HCT116 (cell line): ENCODE results near the gene NTN4. TPM values are rescaled to one million over a fixed set of nuclear protein-coding genes. Genes with fewer than 3 reads are reported as not detected.
A peak's percentile ranks its signal among the peaks of the same experiment; 100 is the strongest.
"Not testable (repeated sequence)": the region's sequence is repeated elsewhere in the genome, so short reads cannot be mapped to it uniquely, and the experiment has no call there.

ENCODE experiments used
- ATAC-seq: fragments of 200-7000 bp; cut with Tn5 transposase; 2 replicates; pipeline ENCODE4 v1.9.1; 2020; ENCODE audit warnings: mild to moderate bottlenecking, moderate library complexity
- BruUV-seq: library from RNA; stranded (reverse); fragments of 400-500 nt; replicated peaks from 2 replicates; lab custom pipeline; 2021; lab: Mats Ljungman, UMichigan
- CTCF ChIA-PET: fragments of 300-600 bp; sonication (Branson Sonifier 250); formaldehyde crosslinking; loops from one replicate; lab custom pipeline; 2021; ENCODE audit warnings: antibody characterized with exemption; lab: Charles Lee
- POLR2A ChIA-PET: fragments of 300-600, 350-600 bp; sonication (Branson Sonifier 250); formaldehyde crosslinking; loops from one replicate; lab custom pipeline; 2021; ENCODE audit warnings: antibody characterized with exemption; lab: Charles Lee
- RAD21 ChIA-PET, 2 experiments: fragments of 300-600 bp; sonication (Branson Sonifier 250); formaldehyde crosslinking; loops; one replicate each; lab custom pipeline; 2023; ENCODE audit warnings: low total read pairs in 2 of 2; ENCODE audit not compliant: uncharacterized antibody in 2 of 2, unreplicated experiment in 2 of 2, low non-redundant PET in 1 of 2; lab: Charles Lee
- DNase-seq: peaks from one replicate; pipeline ENCODE4 v3.0.0-alpha.2; 2010; ENCODE audit warnings: low read depth, low spot score
- H2AFZ ChIP-seq: fragments of 200-600 bp; shearing (Covaris generic), sonication (generic); 2 replicates; pipeline ENCODE4 v1.6.1; 2017; ENCODE audit warnings: low read depth, mixed run types, mixed read lengths, antibody characterized with exemption, low read length; ENCODE audit not compliant: poor library complexity, severe bottlenecking
- H3K27ac ChIP-seq: 2 replicates; pipeline ENCODE4 v1.5.1; 2012; ENCODE audit warnings: low read depth, low read length
- H3K27me3 ChIP-seq: fragments of 200-600 bp; sonication (generic); 2 replicates; pipeline ENCODE4 v1.6.1; 2016; ENCODE audit warnings: mixed run types, low read length, mixed read lengths; ENCODE audit not compliant: insufficient read depth
- H3K36me3 ChIP-seq, 2 experiments: fragments of 200-500 bp in 1 of 2; fragments of 200-600 bp in 1 of 2; sonication (Bioruptor generic) in 1 of 2; sonication (generic) in 1 of 2; 2 replicates each; pipeline versions ENCODE4 v1.5.1 to v1.6.1; 2014 to 2016; ENCODE audit warnings: low read length in 2 of 2, inconsistent platforms in 1 of 2, mixed read lengths in 1 of 2, mixed run types in 1 of 2; ENCODE audit not compliant: insufficient read depth in 2 of 2, control insufficient read depth in 1 of 2
- H3K4me1 ChIP-seq, 2 experiments: fragments of 200-600 bp in 1 of 2; sonication (generic) in 1 of 2; 2 replicates each; pipeline versions ENCODE4 v1.5.1 to v1.6.1; 2012 to 2017; ENCODE audit warnings: low read length in 2 of 2, inconsistent platforms in 1 of 2, mild to moderate bottlenecking in 1 of 2, mixed read lengths in 1 of 2, mixed run types in 1 of 2, moderate library complexity in 1 of 2; ENCODE audit not compliant: insufficient read depth in 2 of 2, control insufficient read depth in 1 of 2
- H3K4me2 ChIP-seq: fragments of 200-600 bp; sonication (generic); 2 replicates; pipeline ENCODE4 v1.6.1; 2017; ENCODE audit warnings: mixed run types, low read length, mixed read lengths
- H3K4me3 ChIP-seq, 2 experiments: fragments of 200-600 bp in 1 of 2; sonication (generic) in 1 of 2; replicated peaks in 1 of 2; 2 replicates each; pipeline ENCODE4 v1.5.1; 2011 to 2016; ENCODE audit warnings: low read length in 2 of 2, control low read depth in 1 of 2, low read depth in 1 of 2, mild to moderate bottlenecking in 1 of 2, mixed read lengths in 1 of 2, mixed run types in 1 of 2
- H3K79me2 ChIP-seq: fragments of 200-600 bp; sonication (generic); 2 replicates; pipeline ENCODE4 v1.6.1; 2017; ENCODE audit warnings: mild to moderate bottlenecking, mixed run types, low read length, moderate library complexity, mixed read lengths; ENCODE audit not compliant: insufficient read depth
- H3K9ac ChIP-seq: fragments of 200-600 bp; sonication (generic); 2 replicates; pipeline ENCODE4 v1.6.1; 2016; ENCODE audit warnings: low read length, mixed read lengths
- H3K9me2 ChIP-seq: fragments of 200-600 bp; sonication (generic), shearing (Covaris generic); 2 replicates; pipeline ENCODE4 v1.6.1; 2017; ENCODE audit warnings: mixed run types, mild to moderate bottlenecking, moderate library complexity; ENCODE audit not compliant: insufficient read depth
- H3K9me3 ChIP-seq, 2 experiments: fragments of 200-500 bp in 1 of 2; fragments of 200-600 bp in 1 of 2; sonication (Bioruptor generic) in 1 of 2; sonication (generic) in 1 of 2; 2 replicates each; pipeline ENCODE4 v1.6.1; 2014 to 2017; ENCODE audit warnings: low read length in 2 of 2, mixed read lengths in 2 of 2, inconsistent platforms in 1 of 2, low read depth in 1 of 2, mild to moderate bottlenecking in 1 of 2, mixed run types in 1 of 2, moderate library complexity in 1 of 2; ENCODE audit not compliant: control insufficient read depth in 1 of 2, insufficient read depth in 1 of 2
- H4K20me1 ChIP-seq: fragments of 200-600 bp; sonication (generic), shearing (Covaris generic); 2 replicates; pipeline ENCODE4 v1.6.1; 2017; ENCODE audit warnings: mixed run types, mild to moderate bottlenecking, moderate library complexity; ENCODE audit not compliant: insufficient read depth
- ATF3 ChIP-seq: IDR thresholded peaks from 2 replicates; pipeline ENCODE4 v1.6.1; 2012
- CEBPB ChIP-seq: IDR thresholded peaks from 2 replicates; pipeline ENCODE4 v1.6.1; 2012; ENCODE audit warnings: low read depth
- FOSL1 ChIP-seq: IDR thresholded peaks from 2 replicates; pipeline ENCODE4 v1.6.1; 2012; ENCODE audit warnings: low read depth
- JUND ChIP-seq: IDR thresholded peaks from 2 replicates; pipeline ENCODE4 v1.6.1; 2012
- POLR2A ChIP-seq: IDR thresholded peaks from 2 replicates; pipeline ENCODE4 v1.7.0; 2011; ENCODE audit warnings: borderline replicate concordance; ENCODE audit not compliant: insufficient read depth, insufficient read length; ENCODE audit errors: extremely low read depth
- SP1 ChIP-seq: IDR thresholded peaks from 2 replicates; pipeline ENCODE4 v1.6.1; 2012; ENCODE audit warnings: low read depth
- ZFX ChIP-seq: fragments of 450-650 bp; IDR thresholded peaks from 2 replicates; pipeline ENCODE4 v1.6.1; 2017
- ZNF274 ChIP-seq: fragments of 200-500 bp; sonication (Bioruptor generic); IDR thresholded peaks from 2 replicates; pipeline ENCODE4 v1.6.1; 2014; ENCODE audit warnings: mild to moderate bottlenecking, low read depth, low read length, inconsistent platforms
- intact Hi-C: fragments of 100-400 bp; cut with micrococcal nuclease; formaldehyde crosslinking; loops from 2 replicates; pipeline ENCODE4 v1.10.0; 2022
- total RNA-seq: library from RNA; stranded (reverse); gene quantifications from one replicate; pipeline ENCODE4 v1.2.1, GENCODE V29; 2021; ENCODE audit not compliant: unreplicated experiment
- TF ChIP-seq, protein P1 (sequence below): IDR thresholded peaks from 2 replicates; pipeline ENCODE4 v1.6.1; 2012; ENCODE audit warnings: low read depth

The NTN4 gene
- total RNA-seq, 1 experiment from 2014 or later = 4.3 TPM

GRCh38 chr12:95658386-95658785 lies 132.2 kb downstream of the NTN4 start (continued):
- TF ChIP-seq, protein P1, sequence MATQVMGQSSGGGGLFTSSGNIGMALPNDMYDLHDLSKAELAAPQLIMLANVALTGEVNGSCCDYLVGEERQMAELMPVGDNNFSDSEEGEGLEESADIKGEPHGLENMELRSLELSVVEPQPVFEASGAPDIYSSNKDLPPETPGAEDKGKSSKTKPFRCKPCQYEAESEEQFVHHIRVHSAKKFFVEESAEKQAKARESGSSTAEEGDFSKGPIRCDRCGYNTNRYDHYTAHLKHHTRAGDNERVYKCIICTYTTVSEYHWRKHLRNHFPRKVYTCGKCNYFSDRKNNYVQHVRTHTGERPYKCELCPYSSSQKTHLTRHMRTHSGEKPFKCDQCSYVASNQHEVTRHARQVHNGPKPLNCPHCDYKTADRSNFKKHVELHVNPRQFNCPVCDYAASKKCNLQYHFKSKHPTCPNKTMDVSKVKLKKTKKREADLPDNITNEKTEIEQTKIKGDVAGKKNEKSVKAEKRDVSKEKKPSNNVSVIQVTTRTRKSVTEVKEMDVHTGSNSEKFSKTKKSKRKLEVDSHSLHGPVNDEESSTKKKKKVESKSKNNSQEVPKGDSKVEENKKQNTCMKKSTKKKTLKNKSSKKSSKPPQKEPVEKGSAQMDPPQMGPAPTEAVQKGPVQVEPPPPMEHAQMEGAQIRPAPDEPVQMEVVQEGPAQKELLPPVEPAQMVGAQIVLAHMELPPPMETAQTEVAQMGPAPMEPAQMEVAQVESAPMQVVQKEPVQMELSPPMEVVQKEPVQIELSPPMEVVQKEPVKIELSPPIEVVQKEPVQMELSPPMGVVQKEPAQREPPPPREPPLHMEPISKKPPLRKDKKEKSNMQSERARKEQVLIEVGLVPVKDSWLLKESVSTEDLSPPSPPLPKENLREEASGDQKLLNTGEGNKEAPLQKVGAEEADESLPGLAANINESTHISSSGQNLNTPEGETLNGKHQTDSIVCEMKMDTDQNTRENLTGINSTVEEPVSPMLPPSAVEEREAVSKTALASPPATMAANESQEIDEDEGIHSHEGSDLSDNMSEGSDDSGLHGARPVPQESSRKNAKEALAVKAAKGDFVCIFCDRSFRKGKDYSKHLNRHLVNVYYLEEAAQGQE = no peak

DNA sequence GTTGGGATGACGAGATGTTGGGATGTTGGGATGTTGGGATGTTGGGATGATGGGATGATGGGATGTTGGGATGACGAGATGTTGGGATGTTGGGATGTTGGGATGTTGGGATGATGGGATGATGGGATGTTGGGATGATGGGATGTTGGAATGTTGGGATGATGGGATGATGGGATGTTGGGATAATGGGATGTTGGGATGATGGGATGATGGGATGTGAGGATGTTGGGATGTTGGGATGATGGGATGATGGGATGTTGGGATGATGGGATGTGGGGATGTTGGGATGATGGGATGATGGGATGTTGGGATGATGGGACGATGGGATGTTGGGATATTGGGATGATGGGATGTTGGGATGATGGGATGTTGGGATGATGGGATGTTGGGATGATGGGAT lies 135.9 kb downstream of the NTN4 start:
- H3K9ac ChIP-seq, POLR2A ChIA-PET, H3K27ac ChIP-seq, H3K79me2 ChIP-seq, BruUV-seq, H3K4me3 ChIP-seq, H3K36me3 ChIP-seq, H3K9me3 ChIP-seq, H4K20me1 ChIP-seq, ATAC-seq, RAD21 ChIA-PET, H3K27me3 ChIP-seq, H2AFZ ChIP-seq, DNase-seq, H3K9me2 ChIP-seq, H3K4me1 ChIP-seq, CTCF ChIA-PET, H3K4me2 ChIP-seq, intact Hi-C loops: not testable (repeated sequence)

GRCh38 chr12:95653771-95654546 lies 136.6 kb downstream of the NTN4 start:
- no peaks in the 10 kb centered on the region for H3K9me2 ChIP-seq
- TF ChIP-seq POLR2A (no peak), FOSL1 (peak; percentile 33; the same call in 1 of the 2 replicates), SP1 (peak; percentile 53; the same call in 1 of the 2 replicates), ZFX (no peak), CEBPB (peak; percentile 95), JUND (peak; percentile 54; the same call in 1 of the 2 replicates), ATF3 (peak; percentile 51; the same call in 1 of the 2 replicates), ZNF274 (no peak)
- TF ChIP-seq, protein P1 = no peak
- no peak overlapping the region for H3K9ac ChIP-seq
- no peak overlapping the region for H3K4me3 ChIP-seq
- no peaks in the 10 kb centered on the region for H3K9me3 ChIP-seq
- ChIA-PET RAD21 (no interaction called here), POLR2A (no interaction called here), CTCF (no interaction called here)
- intact Hi-C loops = no loop called here
- H3K27ac ChIP-seq = no peak overlapping the region
- peak; percentile 13 for DNase-seq
- no peaks in the 10 kb centered on the region for H4K20me1 ChIP-seq
- H3K4me1 ChIP-seq = peaks cover 5 to 11% of the 10 kb centered on the region in 2 experiments; a peak in 3 of 4 replicates
- no peak for ATAC-seq
- no peaks in the 10 kb centered on the region for H3K79me2 ChIP-seq
- H2AFZ ChIP-seq = no peak overlapping the region
- H3K27me3 ChIP-seq = no peaks in the 10 kb centered on the region
- H3K4me2 ChIP-seq = no peak overlapping the region
- BruUV-seq = no TSS peak
- no peaks in the 10 kb centered on the region for H3K36me3 ChIP-seq
